GM12892 (cell line): ENCODE results near the gene SPATA24.
"Not testable (repeated sequence)": the region's sequence is repeated elsewhere in the genome, so short reads cannot be mapped to it uniquely, and the experiment has no call there.

Source experiments
- POLR2A ChIP-seq: IDR thresholded peaks from 2 replicates; pipeline ENCODE4 v1.6.1; 2011; ENCODE audit warnings: low read depth, low read length, control low read depth
- POLR2AphosphoS5 ChIP-seq: IDR thresholded peaks from 2 replicates; pipeline ENCODE4 v1.6.1; 2011; ENCODE audit warnings: low read depth, low read length, control low read depth
- TAF1 ChIP-seq: IDR thresholded peaks from 2 replicates; pipeline ENCODE4 v1.6.1; 2011; ENCODE audit warnings: low read depth, mild to moderate bottlenecking, control low read depth, low read length, borderline replicate concordance

DNA sequence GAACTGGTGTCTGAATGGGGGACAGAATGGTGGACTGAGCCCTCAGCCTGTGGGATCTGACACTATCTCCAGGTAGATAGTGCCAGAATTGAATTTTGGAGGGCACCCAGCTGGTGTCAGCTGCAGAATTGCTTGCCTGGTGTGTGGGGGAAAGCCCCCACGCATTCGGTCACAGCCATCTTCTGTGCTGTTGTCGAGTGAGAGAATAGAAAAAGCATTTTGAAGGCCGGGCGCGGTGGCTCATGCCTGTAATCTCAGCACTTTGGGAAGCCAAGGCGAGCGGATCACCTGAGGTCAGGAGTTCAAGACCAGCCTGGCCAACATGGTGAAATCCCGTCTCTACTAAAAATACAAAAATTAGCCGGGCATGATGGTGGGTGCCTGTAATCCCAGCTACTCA is 16.9 kb downstream of the SPATA24 start:
- TF ChIP-seq POLR2AphosphoS5, POLR2A, TAF1: not testable (repeated sequence)
